Liver (tissue), 3 donors: ENCODE measurements around the gene VPS29.

Experiments used
- EGR1 ChIP-seq, 2 donors: IDR thresholded peaks; 2 replicates each; pipeline ENCODE4 v1.6.1; 2016 to 2018; ENCODE audit warnings: antibody characterized with exemption in 2 of 2, low read depth in 2 of 2
- JUND ChIP-seq, 2 donors: IDR thresholded peaks; 2 replicates each; pipeline ENCODE4 v1.6.1; 2016; ENCODE audit warnings: antibody characterized with exemption in 2 of 2
- RXRA ChIP-seq, 2 donors: IDR thresholded peaks; 2 replicates each; pipeline ENCODE4 v1.6.1; 2017 to 2018; ENCODE audit warnings: antibody characterized with exemption in 2 of 2, mild to moderate bottlenecking in 1 of 2
- YY1 ChIP-seq: IDR thresholded peaks from 2 replicates; pipeline ENCODE4 v1.6.1; 2016; ENCODE audit warnings: antibody characterized with exemption, mild to moderate bottlenecking
- TF ChIP-seq, protein P1 (sequence below): fragments of 150-350 bp; IDR thresholded peaks from 2 replicates; pipeline ENCODE4 v1.5.1; 2017; ENCODE audit warnings: improper control_type of control experiment, low read depth, low read length; ENCODE audit not compliant: missing input control
- TF ChIP-seq, protein P2 (sequence below): IDR thresholded peaks from 2 replicates; pipeline ENCODE4 v1.6.1; 2016; ENCODE audit warnings: antibody characterized with exemption
- TF ChIP-seq, protein P3 (sequence below): IDR thresholded peaks from 2 replicates; pipeline ENCODE4 v1.6.1; 2016; ENCODE audit warnings: antibody characterized with exemption, mild to moderate bottlenecking
- donor health status: healthy.
- donor health status: healthy.

DNA sequence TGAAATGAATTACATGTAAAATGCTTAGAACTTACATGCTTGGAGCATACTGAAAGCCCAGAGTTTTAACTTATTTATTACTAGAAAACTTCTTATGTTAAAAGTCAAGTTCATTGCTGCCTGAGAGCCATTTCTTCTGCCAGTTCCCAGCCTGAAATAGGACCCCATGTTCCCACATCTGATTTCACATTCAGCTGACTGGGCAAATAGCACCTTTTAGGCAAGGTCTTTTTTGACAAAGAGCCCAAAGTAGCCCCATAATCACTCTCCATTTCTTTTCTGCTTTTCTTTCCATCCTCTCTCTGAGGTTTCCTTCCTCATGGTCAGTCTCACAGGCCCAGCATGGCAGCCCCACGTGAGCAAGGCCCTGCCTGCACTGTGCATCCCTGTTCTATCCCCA, 50.6 kb downstream of the VPS29 start:
- TF ChIP-seq, protein P1, sequence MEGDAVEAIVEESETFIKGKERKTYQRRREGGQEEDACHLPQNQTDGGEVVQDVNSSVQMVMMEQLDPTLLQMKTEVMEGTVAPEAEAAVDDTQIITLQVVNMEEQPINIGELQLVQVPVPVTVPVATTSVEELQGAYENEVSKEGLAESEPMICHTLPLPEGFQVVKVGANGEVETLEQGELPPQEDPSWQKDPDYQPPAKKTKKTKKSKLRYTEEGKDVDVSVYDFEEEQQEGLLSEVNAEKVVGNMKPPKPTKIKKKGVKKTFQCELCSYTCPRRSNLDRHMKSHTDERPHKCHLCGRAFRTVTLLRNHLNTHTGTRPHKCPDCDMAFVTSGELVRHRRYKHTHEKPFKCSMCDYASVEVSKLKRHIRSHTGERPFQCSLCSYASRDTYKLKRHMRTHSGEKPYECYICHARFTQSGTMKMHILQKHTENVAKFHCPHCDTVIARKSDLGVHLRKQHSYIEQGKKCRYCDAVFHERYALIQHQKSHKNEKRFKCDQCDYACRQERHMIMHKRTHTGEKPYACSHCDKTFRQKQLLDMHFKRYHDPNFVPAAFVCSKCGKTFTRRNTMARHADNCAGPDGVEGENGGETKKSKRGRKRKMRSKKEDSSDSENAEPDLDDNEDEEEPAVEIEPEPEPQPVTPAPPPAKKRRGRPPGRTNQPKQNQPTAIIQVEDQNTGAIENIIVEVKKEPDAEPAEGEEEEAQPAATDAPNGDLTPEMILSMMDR, result no peak
- TF ChIP-seq, protein P2, sequence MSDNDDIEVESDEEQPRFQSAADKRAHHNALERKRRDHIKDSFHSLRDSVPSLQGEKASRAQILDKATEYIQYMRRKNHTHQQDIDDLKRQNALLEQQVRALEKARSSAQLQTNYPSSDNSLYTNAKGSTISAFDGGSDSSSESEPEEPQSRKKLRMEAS, result no peak
- no peak for TF ChIP-seq RXRA (IDR thresholded peaks at IDR 0.05)
- TF ChIP-seq, protein P3, sequence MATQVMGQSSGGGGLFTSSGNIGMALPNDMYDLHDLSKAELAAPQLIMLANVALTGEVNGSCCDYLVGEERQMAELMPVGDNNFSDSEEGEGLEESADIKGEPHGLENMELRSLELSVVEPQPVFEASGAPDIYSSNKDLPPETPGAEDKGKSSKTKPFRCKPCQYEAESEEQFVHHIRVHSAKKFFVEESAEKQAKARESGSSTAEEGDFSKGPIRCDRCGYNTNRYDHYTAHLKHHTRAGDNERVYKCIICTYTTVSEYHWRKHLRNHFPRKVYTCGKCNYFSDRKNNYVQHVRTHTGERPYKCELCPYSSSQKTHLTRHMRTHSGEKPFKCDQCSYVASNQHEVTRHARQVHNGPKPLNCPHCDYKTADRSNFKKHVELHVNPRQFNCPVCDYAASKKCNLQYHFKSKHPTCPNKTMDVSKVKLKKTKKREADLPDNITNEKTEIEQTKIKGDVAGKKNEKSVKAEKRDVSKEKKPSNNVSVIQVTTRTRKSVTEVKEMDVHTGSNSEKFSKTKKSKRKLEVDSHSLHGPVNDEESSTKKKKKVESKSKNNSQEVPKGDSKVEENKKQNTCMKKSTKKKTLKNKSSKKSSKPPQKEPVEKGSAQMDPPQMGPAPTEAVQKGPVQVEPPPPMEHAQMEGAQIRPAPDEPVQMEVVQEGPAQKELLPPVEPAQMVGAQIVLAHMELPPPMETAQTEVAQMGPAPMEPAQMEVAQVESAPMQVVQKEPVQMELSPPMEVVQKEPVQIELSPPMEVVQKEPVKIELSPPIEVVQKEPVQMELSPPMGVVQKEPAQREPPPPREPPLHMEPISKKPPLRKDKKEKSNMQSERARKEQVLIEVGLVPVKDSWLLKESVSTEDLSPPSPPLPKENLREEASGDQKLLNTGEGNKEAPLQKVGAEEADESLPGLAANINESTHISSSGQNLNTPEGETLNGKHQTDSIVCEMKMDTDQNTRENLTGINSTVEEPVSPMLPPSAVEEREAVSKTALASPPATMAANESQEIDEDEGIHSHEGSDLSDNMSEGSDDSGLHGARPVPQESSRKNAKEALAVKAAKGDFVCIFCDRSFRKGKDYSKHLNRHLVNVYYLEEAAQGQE, result no peak
- no peak for TF ChIP-seq JUND (IDR thresholded peaks at IDR 0.05)
- TF ChIP-seq YY1, result no peak
- TF ChIP-seq EGR1 (IDR thresholded peaks at IDR 0.05; ENCODE audit: low read depth in 2 of 2), result no peak
